Progenitor cell of endocrine pancreas (in vitro differentiated cells): ENCODE results near the gene COCH. TPM values are rescaled to one million over a fixed set of nuclear protein-coding genes. Genes with fewer than 3 reads are reported as not detected.
"Not testable (repeated sequence)": the region's sequence is repeated elsewhere in the genome, so short reads cannot be mapped to it uniquely, and the experiment has no call there.

Source experiments
- DNase-seq: peaks from one replicate; pipeline ENCODE4 v3.0.0; 2021; ENCODE audit warnings: low spot score; ENCODE audit not compliant: unreplicated experiment
- H3K27ac Mint-ChIP-seq: 2 replicates; pipeline ENCODE4 v1.8.0; 2021; ENCODE audit warnings: mild to moderate bottlenecking, moderate library complexity, mixed read lengths
- H3K27me3 Mint-ChIP-seq: 2 replicates; pipeline ENCODE4 v1.8.0; 2021; ENCODE audit warnings: mixed read lengths
- H3K36me3 Mint-ChIP-seq: 2 replicates; pipeline ENCODE4 v1.8.0; 2022; ENCODE audit warnings: mixed read lengths; ENCODE audit not compliant: insufficient read depth
- H3K4me1 Mint-ChIP-seq: 2 replicates; pipeline ENCODE4 v1.8.0; 2021; ENCODE audit warnings: low read depth, mixed read lengths
- H3K4me3 Mint-ChIP-seq: 2 replicates; pipeline ENCODE4 v1.8.0; 2021; ENCODE audit warnings: low read depth, mild to moderate bottlenecking, moderate library complexity, mixed read lengths
- H3K9me3 Mint-ChIP-seq: 2 replicates; pipeline ENCODE4 v1.8.0; 2021; ENCODE audit warnings: low read depth, mixed read lengths
- total RNA-seq: library from RNA; stranded (reverse); gene quantifications from 2 replicates; pipeline ENCODE4 v1.2.1, GENCODE V29; 2021
- TF ChIP-seq, protein P1 (sequence below): fragments of 200-600 bp; sonication (generic); IDR thresholded peaks from one replicate; pipeline ENCODE4 v1.5.0; 2021; ENCODE audit warnings: antibody characterized with exemption, mild to moderate bottlenecking; ENCODE audit not compliant: unreplicated experiment

Gene COCH
- total RNA-seq, 1 donor from 2014 or later, result 26.9 TPM

DNA sequence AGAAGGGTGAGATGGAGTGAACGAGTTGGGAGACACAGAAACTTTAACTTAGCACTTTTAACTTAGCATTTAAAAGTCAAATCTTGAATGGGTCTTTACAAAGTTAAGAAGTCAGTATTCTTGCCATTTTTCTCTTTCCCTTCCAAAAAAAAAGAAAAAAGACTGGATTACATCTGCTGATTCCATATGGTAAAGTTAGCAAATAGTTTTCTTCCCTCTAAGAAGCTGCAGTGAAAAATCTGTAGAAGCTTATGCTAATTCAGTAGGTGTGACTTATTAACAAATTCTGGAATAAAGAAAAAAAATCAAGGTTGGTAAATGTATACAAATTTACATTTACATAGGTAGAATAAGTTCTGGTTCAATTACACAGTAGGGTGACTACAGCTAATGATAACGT, 50.9 kb downstream of the COCH start:
- no peak for DNase-seq
- Mint-ChIP-seq H3K36me3 (peaks cover 3% of the 10 kb centered on the region), H3K27ac (no peak overlapping the region), H3K4me1 (no peaks in the 10 kb centered on the region), H3K4me3 (no peak overlapping the region), H3K27me3 (no peaks in the 10 kb centered on the region), H3K9me3 (no peaks in the 10 kb centered on the region)
- TF ChIP-seq, protein P1, sequence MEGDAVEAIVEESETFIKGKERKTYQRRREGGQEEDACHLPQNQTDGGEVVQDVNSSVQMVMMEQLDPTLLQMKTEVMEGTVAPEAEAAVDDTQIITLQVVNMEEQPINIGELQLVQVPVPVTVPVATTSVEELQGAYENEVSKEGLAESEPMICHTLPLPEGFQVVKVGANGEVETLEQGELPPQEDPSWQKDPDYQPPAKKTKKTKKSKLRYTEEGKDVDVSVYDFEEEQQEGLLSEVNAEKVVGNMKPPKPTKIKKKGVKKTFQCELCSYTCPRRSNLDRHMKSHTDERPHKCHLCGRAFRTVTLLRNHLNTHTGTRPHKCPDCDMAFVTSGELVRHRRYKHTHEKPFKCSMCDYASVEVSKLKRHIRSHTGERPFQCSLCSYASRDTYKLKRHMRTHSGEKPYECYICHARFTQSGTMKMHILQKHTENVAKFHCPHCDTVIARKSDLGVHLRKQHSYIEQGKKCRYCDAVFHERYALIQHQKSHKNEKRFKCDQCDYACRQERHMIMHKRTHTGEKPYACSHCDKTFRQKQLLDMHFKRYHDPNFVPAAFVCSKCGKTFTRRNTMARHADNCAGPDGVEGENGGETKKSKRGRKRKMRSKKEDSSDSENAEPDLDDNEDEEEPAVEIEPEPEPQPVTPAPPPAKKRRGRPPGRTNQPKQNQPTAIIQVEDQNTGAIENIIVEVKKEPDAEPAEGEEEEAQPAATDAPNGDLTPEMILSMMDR, result no peak

DNA sequence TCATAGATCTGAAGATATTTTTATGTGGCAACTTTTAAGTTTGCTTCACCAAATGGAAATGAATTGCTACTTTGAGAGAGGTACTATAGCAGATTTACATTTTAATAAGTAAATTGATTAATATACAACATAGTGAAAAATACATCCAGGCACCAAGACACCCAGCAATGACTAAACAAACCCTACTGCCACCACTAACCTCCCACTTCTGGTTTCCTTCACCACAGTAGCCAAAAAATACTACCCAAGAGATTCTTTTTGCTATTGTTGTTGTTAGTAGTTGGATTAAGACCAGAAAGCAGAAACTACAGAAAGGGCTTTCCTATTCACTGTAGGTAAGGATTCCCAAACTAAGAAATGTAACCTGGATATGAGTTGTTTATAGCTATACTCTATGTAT, 54.1 kb downstream of the COCH start:
- no peak for DNase-seq
- Mint-ChIP-seq H3K9me3 (no peaks in the 10 kb centered on the region), H3K36me3 (peaks cover 4% of the 10 kb centered on the region), H3K27ac (peak overlapping the region; percentile 43), H3K4me1 (no peaks in the 10 kb centered on the region), H3K4me3 (no peak overlapping the region), H3K27me3 (no peaks in the 10 kb centered on the region)
- TF ChIP-seq, protein P1, result no peak

DNA sequence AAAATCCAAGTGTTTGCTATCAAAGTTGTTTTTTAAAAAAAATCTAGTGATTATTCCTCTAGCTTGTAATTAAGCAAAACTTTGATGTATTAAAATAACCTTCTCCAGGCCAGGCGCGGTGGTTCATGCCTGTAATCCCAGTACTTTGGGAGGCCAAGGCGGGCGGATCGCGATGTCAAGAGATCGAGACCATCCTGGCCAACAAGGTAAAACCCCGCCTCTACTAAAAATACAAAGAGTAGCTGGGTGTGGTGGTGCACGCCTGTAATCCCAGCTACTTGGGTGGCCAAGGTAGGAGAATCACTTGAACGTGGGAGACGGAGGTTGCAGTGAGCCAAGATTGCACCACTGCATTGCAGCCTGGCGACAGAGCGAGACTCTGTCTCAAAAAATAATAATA, 59.6 kb downstream of the COCH start:
- not testable (repeated sequence) for H3K9me3 Mint-ChIP-seq, H3K27me3 Mint-ChIP-seq, H3K4me3 Mint-ChIP-seq, H3K4me1 Mint-ChIP-seq, DNase-seq, H3K27ac Mint-ChIP-seq
- H3K36me3 Mint-ChIP-seq, result peaks cover 14% of the 10 kb centered on the region

DNA sequence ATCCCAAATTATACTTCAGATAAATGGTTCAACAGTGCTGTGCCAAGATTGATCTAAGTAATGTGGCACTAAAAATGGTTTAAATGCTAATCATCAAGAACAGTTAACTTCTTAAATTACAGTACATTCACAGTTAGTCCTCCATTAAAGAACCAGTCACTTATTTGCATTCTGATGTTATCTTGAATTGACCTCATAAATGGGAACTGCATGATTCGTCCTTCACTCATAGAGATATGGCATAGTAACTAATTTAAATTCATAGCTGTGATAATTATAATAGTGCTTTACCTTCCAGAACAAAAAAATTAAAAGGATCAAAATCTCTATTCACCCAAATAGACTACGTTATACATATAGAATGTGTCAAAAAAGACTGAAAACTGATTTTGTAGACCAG, 61.1 kb downstream of the COCH start:
- Mint-ChIP-seq H3K27me3 (no peaks in the 10 kb centered on the region), H3K9me3 (no peaks in the 10 kb centered on the region), H3K4me1 (no peaks in the 10 kb centered on the region), H3K27ac (no peak overlapping the region), H3K36me3 (peaks cover 14% of the 10 kb centered on the region), H3K4me3 (no peak overlapping the region)
- DNase-seq, result no peak
- TF ChIP-seq, protein P1, result no peak

DNA sequence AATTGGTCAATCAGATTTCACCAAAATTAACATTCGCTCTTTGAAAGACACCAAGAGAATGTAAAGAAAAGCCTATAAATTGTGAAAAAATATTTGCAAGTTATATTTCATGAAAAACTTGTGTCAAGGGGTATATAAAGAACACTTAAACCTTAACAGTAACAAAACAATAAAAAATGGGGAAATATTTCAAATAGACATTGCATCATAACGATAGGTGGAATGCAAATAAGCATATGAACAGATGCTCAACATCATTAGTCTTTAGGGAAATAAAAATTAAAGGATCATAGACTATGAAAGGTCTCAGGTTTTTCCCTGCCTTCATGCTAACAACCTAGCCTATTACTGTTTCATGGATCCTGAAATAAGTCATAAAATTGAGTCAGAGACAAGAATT, 64.3 kb downstream of the COCH start:
- Mint-ChIP-seq H3K27me3 (no peaks in the 10 kb centered on the region), H3K27ac (no peak overlapping the region), H3K4me1 (no peaks in the 10 kb centered on the region), H3K36me3 (peaks cover 18% of the 10 kb centered on the region), H3K4me3 (no peak overlapping the region), H3K9me3 (no peaks in the 10 kb centered on the region)
- no peak for DNase-seq
- TF ChIP-seq, protein P1, result no peak

Other genes starting within 250 kb of the COCH start
- gene AP4S1, start 151.1 kb downstream of the COCH start, total RNA-seq, result 12.0 and 12.9 TPM in 2 replicates
- gene STRN3, start 151.8 kb downstream of the COCH start, total RNA-seq, result 46.7 and 54.8 TPM in 2 replicates